Progenitor cell of endocrine pancreas (in vitro differentiated cells): ENCODE data around the gene SLIT3. TPM values are rescaled to one million over a fixed set of nuclear protein-coding genes. Genes with fewer than 3 reads are reported as not detected.
"Not testable (repeated sequence)": the region's sequence is repeated elsewhere in the genome, so short reads cannot be mapped to it uniquely, and the experiment has no call there.

Experiments used
- DNase-seq: peaks from one replicate; pipeline ENCODE4 v3.0.0; 2021; ENCODE audit warnings: low spot score; ENCODE audit not compliant: unreplicated experiment
- H3K27ac Mint-ChIP-seq: 2 replicates; pipeline ENCODE4 v1.8.0; 2021; ENCODE audit warnings: mild to moderate bottlenecking, moderate library complexity, mixed read lengths
- H3K27me3 Mint-ChIP-seq: 2 replicates; pipeline ENCODE4 v1.8.0; 2021; ENCODE audit warnings: mixed read lengths
- H3K36me3 Mint-ChIP-seq: 2 replicates; pipeline ENCODE4 v1.8.0; 2022; ENCODE audit warnings: mixed read lengths; ENCODE audit not compliant: insufficient read depth
- H3K4me1 Mint-ChIP-seq: 2 replicates; pipeline ENCODE4 v1.8.0; 2021; ENCODE audit warnings: low read depth, mixed read lengths
- H3K4me3 Mint-ChIP-seq: 2 replicates; pipeline ENCODE4 v1.8.0; 2021; ENCODE audit warnings: low read depth, mild to moderate bottlenecking, moderate library complexity, mixed read lengths
- H3K9me3 Mint-ChIP-seq: 2 replicates; pipeline ENCODE4 v1.8.0; 2021; ENCODE audit warnings: low read depth, mixed read lengths
- total RNA-seq: library from RNA; stranded (reverse); gene quantifications from 2 replicates; pipeline ENCODE4 v1.2.1, GENCODE V29; 2021
- TF ChIP-seq, protein P1 (sequence below): fragments of 200-600 bp; sonication (generic); IDR thresholded peaks from one replicate; pipeline ENCODE4 v1.5.0; 2021; ENCODE audit warnings: antibody characterized with exemption, mild to moderate bottlenecking; ENCODE audit not compliant: unreplicated experiment

Gene SLIT3
- total RNA-seq, 1 donor from 2014 or later, result 18.8 TPM

DNA sequence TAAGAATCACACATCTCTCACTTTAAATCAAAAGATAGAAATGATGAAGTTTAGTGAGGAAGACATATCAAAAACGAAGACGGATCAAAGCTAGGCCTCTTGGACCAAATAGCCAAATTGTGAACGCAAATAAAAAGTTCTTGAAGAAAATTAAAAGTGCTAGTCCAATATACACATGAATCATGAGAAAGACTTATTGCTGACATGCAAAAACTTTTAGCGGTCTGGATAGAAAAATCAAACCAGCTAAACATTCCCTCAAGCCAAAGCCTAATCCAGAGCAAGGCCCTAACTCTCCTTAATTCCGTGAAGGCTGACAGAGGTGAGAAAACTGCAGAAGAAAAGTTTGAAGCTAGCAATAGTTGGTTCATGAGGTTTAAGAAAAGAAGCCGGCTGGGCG, 557.3 kb downstream of the SLIT3 start:
- peaks cover 3% of the 10 kb centered on the region for H3K27me3 Mint-ChIP-seq
- H3K4me1 Mint-ChIP-seq, result peaks cover 1% of the 10 kb centered on the region
- H3K4me3 Mint-ChIP-seq, result no peak overlapping the region
- peaks cover 15% of the 10 kb centered on the region for H3K36me3 Mint-ChIP-seq
- peaks cover 5% of the 10 kb centered on the region for H3K9me3 Mint-ChIP-seq
- TF ChIP-seq, protein P1, sequence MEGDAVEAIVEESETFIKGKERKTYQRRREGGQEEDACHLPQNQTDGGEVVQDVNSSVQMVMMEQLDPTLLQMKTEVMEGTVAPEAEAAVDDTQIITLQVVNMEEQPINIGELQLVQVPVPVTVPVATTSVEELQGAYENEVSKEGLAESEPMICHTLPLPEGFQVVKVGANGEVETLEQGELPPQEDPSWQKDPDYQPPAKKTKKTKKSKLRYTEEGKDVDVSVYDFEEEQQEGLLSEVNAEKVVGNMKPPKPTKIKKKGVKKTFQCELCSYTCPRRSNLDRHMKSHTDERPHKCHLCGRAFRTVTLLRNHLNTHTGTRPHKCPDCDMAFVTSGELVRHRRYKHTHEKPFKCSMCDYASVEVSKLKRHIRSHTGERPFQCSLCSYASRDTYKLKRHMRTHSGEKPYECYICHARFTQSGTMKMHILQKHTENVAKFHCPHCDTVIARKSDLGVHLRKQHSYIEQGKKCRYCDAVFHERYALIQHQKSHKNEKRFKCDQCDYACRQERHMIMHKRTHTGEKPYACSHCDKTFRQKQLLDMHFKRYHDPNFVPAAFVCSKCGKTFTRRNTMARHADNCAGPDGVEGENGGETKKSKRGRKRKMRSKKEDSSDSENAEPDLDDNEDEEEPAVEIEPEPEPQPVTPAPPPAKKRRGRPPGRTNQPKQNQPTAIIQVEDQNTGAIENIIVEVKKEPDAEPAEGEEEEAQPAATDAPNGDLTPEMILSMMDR, result no peak
- DNase-seq, result no peak
- H3K27ac Mint-ChIP-seq, result no peak overlapping the region

- H3K4me1 Mint-ChIP-seq, DNase-seq, H3K27ac Mint-ChIP-seq, H3K27me3 Mint-ChIP-seq, H3K9me3 Mint-ChIP-seq, H3K4me3 Mint-ChIP-seq: not testable (repeated sequence)
- H3K36me3 Mint-ChIP-seq, result peaks cover 11% of the 10 kb centered on the region
Measured at GRCh38 chr5:168742311-168742710, 558.6 kb downstream of the SLIT3 start.

- no peak overlapping the region for H3K4me3 Mint-ChIP-seq
- no peak for DNase-seq
- H3K27me3 Mint-ChIP-seq, result peaks cover 4% of the 10 kb centered on the region
- H3K4me1 Mint-ChIP-seq, result no peaks in the 10 kb centered on the region
- H3K27ac Mint-ChIP-seq, result no peak overlapping the region
- peaks cover 5% of the 10 kb centered on the region for H3K9me3 Mint-ChIP-seq
- H3K36me3 Mint-ChIP-seq, result peaks cover 7% of the 10 kb centered on the region
- TF ChIP-seq, protein P1, result no peak
Measured at GRCh38 chr5:168740811-168741213, 560.1 kb downstream of the SLIT3 start.

- no peak overlapping the region for H3K27ac Mint-ChIP-seq
- H3K36me3 Mint-ChIP-seq, result peaks cover 6% of the 10 kb centered on the region
Measured at GRCh38 chr5:168740092-168740800, 560.7 kb downstream of the SLIT3 start.

DNA sequence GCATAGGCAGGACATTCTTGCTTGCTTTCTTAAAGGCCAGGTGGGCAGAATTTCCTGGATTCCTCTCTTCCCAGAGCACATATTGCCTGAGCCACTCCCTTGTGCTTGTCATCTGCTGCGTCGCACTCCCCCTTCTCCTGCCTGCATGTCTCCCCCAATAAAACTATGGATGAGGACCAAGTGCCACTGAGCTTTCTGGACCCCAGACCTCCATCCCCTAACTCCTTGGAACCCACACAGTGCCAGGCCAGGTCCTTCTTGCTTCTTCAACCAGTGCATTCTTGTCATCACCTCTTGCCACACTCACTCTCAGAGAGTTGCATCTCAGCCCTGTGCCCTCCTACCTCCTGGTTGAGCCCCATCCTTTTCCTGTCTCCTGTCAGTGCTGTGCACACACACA, 563.9 kb downstream of the SLIT3 start:
- H3K27ac Mint-ChIP-seq, result no peak overlapping the region
- DNase-seq, result no peak
- no peak overlapping the region for H3K4me3 Mint-ChIP-seq
- TF ChIP-seq, protein P1, result no peak
- H3K36me3 Mint-ChIP-seq, result no peaks in the 10 kb centered on the region
- peaks cover 6% of the 10 kb centered on the region for H3K27me3 Mint-ChIP-seq
- no peaks in the 10 kb centered on the region for H3K9me3 Mint-ChIP-seq
- no peaks in the 10 kb centered on the region for H3K4me1 Mint-ChIP-seq

More at GRCh38 chr5:168740092-168740800, 560.7 kb downstream of the SLIT3 start:
- TF ChIP-seq, protein P1, result no peak
- Mint-ChIP-seq H3K4me1 (no peaks in the 10 kb centered on the region), H3K9me3 (peaks cover 5% of the 10 kb centered on the region), H3K4me3 (no peak overlapping the region), H3K27me3 (peaks cover 6% of the 10 kb centered on the region)
- DNase-seq, result no peak

GRCh38 chr5:168736281-168736831, 564.6 kb downstream of the SLIT3 start:
- H3K4me3 Mint-ChIP-seq, result no peak overlapping the region
- no peak for DNase-seq
- H3K27me3 Mint-ChIP-seq, result peaks cover 6% of the 10 kb centered on the region
- no peaks in the 10 kb centered on the region for H3K9me3 Mint-ChIP-seq
- H3K27ac Mint-ChIP-seq, result no peak overlapping the region
- H3K4me1 Mint-ChIP-seq, result no peaks in the 10 kb centered on the region
- TF ChIP-seq, protein P1, result no peak
- no peaks in the 10 kb centered on the region for H3K36me3 Mint-ChIP-seq
